LHCN-M2 (cell line): Measurements from ENCODE around the gene OSCP1. TPM values are rescaled to one million over a fixed set of nuclear protein-coding genes. Genes with fewer than 3 reads are reported as not detected.
A peak's percentile ranks its signal among the peaks of the same experiment; 100 is the strongest.

Experiments
- DNase-seq: peaks from one replicate; pipeline ENCODE4 v3.0.0-alpha.2; 2012; ENCODE audit warnings: low read depth
- total RNA-seq: library from RNA; depleted of rRNA; stranded (reverse); fragments of >200 nt; gene quantifications from 2 replicates; pipeline ENCODE4 v1.2.3, GENCODE V29; 2014

OSCP1 gene
- total RNA-seq, 1 experiment from 2014 or later, result 7.1 TPM

DNA sequence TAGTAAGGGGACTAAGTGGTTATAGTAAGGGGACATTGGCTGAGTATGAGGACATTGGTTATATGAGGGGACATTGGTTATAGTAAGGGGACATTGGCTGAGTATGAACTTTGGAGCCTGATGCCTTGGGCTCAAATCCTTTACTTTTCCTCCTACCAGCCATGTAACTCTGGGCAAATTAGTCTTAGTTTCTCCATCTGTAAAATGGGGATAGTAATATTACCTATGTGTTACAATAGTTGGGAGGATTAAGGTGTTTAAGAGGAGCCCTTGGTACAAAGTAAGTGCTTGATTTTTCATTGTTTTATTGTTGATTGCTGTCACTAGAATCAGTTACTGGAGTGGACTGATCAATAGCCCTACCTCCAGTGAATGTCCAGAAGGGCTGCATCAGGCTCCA lies 2.8 kb downstream of the OSCP1 start:
- DNase-seq, result no peak

DNA sequence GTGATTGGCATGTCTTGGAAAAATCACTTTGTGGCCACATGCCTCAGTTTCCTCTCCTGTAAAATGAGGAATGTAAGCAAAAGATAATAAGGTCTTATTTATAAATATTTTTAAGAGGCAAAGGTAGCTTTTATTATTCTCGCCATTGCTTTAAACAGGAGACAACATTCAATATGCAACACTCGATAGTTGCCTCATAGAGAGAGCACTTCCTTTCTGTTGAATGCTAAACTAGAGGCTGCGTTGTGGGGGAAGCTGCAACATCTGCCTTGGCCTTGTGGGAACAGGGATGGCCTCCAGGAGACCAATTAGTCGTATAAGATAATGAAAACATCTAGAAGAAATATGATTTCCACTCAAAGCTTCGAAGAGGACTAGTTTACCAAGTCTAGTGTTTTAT lies 3.5 kb downstream of the OSCP1 start:
- no peak for DNase-seq

DNA sequence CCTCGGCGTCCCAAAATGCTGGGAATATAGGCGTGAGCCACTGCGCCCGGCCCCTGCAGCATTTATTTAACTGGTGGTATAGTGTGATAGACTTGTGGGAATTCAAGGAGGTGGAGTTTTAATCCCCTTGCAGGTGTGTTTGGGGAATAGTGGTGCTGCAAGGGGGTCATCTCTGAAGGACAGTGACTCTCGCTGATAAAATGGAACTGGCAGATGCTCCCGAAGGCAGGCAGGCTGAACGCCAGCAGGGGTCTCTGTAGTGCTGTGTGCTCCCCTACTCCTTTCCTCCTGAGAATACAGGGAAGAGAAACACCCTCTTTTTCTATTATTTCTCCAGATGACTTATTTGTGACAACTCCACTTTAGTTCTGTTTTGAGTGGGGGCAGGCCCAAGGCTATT lies 4.0 kb downstream of the OSCP1 start:
- DNase-seq, result peak; percentile 9

DNA sequence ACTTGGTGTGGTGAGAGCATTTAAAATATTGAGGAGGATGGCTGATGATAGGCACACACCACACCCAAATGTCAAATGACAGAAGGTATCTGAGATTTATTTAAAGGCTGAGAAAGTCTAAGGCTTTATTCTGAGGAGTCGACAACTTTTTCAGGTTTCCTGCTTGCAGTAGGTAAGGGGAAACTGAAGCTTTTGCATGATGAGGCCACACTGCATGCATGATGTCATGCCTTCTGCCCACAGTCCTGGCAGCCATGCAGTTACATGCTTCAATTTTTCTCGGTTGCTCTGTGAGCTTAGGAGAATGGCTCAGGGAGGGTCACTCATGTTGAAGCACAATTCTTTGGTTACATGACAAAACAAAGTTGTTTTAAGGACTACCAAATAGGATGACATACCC lies 7.0 kb downstream of the OSCP1 start:
- no peak for DNase-seq

DNA sequence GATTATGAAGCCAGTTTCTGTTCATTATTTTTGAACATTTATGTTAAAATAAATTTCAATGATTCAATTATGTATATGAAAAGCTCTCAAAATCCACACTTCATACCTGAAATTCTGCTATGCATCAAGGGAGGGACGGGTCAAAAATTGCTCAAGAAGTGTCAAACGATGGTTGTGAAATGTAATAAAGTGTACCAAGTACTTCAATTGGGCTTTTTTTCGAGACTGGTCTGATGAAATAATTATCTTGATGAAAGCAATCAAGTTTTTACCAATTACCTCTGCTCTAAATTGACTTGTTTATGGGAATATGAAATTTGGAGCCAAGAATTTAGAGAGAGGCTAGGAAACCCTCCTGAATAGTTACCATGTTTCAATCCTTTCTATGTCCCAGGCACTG lies 7.9 kb downstream of the OSCP1 start:
- DNase-seq, result no peak

DNA sequence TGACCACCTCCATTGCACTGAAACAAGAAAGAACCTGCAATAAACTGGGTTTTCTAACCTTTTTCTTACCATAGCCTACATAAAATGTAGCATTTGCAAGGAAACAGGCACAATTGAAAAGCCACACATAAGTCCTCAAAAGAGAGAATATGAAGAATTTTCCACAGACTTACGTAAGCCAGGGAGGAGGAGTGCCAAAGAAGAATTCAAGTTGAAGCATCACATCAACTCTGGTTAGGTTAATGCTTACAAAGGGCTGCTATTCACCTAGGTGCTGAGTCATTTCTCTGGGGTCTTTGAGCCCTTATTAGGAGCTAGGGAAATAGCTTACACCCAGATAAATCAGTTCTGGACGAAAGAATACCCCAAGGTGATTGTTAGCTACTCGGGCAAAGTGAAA lies 9.6 kb downstream of the OSCP1 start:
- DNase-seq, result no peak

DNA sequence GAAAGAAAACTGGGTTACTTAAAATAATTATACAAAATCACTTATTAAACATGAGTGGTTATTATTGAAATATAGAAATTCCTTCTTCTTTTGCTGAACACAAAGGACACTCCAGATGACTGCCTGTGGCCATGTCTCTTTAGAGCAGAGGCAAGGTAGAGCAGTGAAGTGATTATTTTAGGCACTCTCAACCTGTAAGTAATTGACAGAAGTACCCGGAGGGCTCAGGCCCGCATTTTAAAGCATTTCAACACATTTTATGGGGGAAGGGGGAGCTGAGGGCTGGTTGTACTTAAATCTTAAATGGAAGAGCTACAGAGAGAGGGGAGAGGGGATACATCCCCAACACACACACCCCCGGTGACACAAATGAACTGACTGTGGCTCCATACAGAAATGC lies 10.2 kb downstream of the OSCP1 start:
- no peak for DNase-seq

DNA sequence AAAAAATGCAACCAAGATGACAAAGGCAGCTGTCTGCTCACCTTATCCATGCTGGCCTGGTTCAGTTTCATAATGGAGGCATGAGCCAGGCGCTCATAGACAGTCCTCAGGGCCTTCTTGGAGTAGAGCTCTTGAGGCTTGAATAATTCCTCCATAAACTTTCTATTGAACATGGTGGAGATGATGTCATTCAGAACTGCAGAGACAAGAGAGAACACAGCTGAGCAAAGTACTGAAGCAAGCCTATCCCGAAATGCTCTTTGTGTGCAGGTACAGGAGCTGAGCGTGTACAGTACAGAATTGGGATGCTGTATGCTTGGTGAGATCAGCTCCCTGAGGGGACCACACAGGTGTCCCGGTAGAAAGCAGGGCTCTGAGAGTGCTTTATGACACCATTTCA lies 11.5 kb downstream of the OSCP1 start:
- no peak for DNase-seq

DNA sequence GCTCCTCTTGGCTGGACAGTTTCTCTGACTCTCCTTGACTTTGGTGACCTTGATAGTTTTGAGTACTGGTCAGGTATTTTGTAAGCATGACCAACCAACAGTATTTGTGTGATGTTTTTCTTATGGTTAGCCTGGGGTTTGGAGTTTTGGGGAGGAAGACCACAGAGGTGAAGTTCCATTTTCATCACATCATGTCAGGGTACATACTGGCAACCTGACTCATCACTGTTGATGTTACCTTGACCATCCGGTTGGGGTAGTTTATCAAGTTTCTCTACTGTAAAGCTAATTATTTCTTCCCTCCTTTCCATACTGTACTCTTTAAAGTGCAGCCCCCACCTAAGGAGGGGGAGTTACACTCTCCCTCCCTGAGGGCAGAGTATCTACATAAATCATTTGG lies 13.4 kb downstream of the OSCP1 start:
- no peak for DNase-seq

DNA sequence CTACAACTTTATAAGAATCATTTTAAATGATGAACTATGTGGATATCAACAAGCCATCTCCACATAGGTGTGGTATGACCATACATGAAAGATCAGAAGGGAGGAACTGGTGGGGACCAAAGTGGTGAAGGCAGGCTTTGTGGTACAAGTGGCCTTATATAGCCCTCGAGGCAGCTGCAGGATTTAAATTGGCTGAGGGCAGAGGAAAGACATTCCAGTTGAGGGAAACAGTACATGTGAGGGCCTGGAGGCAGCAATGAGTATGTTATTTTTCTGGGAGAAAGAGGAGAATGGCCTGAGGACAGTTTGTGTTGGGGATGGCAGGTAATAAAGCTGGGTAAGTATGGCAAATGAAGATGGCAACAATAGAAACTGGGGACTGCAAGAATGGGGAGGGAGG lies 17.1 kb downstream of the OSCP1 start:
- DNase-seq, result no peak

DNA sequence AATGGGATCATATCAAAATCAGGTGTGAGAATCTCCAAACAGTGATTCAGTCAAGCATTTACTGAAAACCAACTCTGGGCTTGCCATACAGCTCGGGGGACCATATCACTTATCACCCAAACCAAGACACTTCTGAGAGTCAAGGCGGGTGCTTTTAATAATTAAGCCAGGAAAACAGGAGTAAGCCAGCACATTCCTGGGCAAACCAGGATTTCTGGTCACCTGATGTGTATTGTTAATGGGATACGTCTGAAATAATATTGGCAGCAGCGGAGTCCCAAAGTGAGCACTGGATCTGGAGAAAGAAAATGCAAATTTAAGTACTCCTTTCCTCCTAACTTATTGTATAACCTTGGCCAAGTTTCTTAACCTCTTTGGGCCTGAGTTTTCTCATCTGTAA lies 17.6 kb downstream of the OSCP1 start:
- DNase-seq, result no peak

DNA sequence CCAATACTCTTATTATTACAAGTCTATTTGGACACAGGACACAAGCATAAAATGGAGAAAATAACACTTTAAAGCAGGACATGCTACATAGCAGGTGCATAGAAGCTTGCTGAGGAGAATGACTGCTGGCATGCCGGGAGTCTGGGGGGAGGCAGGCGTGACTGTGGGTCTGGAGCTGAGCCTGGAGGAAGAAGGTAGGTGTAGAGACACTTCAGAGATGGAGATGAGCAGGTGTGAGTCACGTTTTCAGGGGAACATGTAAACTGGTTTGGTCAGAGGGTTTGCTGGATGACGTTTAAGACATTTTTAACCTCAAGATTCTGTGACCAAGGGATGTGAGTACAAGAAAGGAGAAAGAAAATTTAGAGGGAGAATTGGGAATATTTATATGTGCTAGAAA lies 24.5 kb downstream of the OSCP1 start:
- DNase-seq, result peak; percentile 11

DNA sequence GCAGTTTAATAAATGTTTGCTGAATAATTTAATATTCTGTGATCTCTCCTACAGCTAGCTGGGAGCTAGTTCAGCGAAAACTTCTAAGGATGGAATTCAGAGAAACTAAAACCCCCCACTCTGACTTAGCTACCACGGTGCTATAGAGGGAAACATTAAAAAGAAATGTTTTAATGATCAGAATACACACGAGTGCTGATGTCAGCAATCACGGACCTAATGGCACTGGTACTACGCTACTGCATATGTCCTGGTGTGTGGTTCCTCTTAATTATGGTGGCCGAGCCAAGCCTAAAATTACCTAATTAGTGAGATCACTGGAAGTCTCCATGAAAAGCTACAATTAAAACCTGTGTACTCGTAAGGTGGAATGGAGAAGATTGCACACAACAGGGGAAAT lies 28.6 kb downstream of the OSCP1 start:
- no peak for DNase-seq

DNA sequence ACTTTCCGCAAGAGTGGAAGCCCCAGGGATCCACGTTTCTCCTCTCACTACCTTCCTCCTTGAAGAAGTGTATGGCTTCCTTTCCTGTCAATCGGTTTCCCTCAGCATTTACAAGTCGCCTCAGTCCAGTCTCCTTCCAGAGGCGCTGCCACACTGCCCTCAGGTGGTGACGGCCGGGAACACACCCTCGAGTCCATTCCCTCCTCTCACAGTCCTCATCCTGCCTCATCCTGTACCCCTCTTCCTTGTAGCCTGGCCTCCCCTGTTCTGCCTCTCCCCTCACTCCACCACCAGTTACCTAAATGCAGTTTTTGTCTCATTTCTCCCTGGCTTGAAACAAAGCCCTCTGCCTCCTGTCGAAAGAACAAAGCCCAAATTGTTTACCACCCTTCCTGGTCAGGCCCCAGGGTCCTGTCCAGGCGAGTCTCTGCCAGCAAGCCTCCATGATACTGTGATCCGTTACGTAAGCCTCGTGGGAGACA lies 29.4 kb downstream of the OSCP1 start:
- DNase-seq, result peak; percentile 72

DNA sequence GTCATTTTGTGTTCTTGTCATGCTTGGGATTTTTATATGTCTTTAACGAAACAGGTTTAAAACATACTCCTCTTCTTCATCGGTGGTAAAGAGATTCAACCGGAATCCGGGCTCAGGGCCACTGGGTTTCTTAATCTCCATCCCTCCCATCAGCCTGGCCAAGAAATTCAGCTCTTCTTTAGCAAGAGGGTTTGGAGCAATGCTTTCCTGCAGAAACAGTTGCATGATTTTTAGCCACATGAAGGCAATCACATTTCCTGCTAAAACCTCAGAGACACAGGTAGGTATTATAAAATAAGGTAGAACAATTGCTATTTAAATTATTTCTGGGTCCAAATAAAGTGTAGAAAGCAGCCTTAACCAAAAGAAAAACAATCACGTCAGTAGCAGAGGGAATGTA lies 29.8 kb downstream of the OSCP1 start:
- DNase-seq, result no peak

DNA sequence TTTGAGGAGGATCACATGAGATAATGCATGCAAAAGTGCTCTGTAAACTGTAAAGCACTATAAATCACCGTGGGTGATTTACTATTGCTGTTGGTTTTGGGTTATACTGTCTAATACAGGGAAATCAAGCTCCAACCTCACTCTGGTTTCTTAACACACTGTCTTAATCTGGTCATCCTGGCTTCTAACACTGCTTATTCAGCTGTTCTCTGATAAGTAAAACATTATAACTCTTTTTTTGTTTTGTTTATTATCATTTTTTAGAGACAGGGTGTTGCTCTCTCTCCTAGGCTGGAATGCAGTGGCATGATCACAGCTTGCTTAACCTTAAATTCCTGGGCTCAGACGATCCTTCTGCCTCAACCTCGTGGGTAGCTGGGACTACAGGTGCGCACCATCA lies 30.7 kb downstream of the OSCP1 start:
- DNase-seq, result peak; percentile 40

DNA sequence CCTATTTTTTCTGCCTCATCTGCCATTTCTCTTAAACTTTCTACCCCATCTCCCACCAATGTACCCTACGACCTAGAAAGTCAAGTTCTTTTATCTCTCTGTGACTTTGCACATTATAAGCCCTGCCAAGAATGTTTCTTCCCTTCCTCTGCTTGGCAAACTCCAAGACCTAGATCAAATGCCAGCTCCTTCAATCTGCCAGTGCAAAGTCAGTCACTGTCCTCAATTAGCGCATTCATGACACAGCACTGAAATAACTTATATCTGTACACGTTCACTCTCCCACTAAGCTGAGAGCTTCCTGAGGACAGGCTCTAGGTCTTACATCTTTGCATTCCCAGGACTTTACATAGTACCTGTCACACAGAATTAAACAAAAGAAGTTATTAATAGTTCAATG lies 31.1 kb downstream of the OSCP1 start:
- DNase-seq, result no peak

DNA sequence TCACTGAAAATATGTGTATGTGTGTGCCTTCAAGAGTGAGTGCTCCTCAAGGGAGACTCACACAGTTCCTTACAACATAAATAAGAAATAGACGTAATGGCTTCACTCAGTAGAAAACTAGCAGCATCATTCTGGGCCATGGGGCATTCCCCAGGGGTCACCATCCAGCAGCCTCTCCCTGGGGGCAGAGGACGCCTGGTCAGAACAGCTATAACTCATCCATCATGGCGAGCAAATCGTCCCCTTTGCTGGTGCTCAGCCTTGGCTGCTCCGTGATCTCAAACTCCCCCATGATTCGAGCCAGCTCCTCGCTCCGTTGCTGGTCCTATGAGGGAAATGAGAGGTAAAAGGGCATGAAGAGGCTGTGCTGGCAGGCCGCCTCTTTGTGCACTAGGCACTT lies 32.3 kb downstream of the OSCP1 start:
- DNase-seq, result no peak

DNA sequence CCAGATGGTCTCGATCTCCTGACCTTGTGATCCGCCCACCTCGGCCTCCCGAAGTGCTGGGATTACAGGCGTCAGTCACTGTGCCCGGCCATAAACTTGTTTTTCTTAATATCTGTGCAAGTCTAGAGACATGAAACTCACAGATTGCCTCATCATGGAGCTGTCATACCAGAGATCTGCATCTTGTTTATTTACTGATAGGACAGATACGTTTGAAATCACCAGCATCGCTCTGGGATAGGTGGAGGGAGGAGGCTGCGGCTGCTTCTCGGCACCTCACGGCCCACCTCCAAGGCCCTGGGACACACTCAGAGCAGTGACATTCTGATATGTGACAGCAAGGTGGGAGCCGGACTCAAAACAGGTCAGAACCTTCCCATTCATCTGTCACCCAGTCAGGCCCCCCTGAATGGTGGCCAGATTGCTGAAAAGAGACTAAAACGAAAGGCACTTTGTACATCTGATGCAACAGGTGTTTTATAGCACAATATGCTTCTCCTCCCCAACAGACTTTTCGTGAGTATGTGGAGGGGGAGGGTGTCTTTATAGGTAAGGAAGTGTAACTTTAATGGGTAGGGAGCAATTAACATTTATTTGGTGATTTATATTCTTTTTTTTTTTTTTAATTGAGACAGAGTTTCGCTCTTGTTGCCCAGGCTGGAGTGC lies 34.5 kb downstream of the OSCP1 start:
- no peak for DNase-seq

DNA sequence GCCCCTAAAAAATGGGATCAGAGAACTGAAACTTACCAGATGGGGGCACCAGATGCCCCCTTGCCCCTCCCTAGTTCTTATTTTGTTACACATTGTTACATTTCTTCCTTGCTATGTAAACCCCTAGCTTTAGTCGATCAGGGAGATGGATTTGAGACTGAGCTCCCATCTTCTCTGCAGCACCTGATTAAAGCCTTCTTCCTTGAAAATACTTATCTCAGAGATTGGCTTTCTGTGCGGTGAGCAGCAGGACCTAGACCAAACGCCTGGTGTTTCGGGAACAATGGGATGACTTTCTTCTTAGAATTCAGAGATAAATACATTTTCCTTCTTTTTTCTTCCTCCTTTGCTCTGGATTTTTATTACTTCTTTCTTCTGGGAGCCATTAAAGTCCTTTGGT lies 35.9 kb downstream of the OSCP1 start:
- no peak for DNase-seq

DNA sequence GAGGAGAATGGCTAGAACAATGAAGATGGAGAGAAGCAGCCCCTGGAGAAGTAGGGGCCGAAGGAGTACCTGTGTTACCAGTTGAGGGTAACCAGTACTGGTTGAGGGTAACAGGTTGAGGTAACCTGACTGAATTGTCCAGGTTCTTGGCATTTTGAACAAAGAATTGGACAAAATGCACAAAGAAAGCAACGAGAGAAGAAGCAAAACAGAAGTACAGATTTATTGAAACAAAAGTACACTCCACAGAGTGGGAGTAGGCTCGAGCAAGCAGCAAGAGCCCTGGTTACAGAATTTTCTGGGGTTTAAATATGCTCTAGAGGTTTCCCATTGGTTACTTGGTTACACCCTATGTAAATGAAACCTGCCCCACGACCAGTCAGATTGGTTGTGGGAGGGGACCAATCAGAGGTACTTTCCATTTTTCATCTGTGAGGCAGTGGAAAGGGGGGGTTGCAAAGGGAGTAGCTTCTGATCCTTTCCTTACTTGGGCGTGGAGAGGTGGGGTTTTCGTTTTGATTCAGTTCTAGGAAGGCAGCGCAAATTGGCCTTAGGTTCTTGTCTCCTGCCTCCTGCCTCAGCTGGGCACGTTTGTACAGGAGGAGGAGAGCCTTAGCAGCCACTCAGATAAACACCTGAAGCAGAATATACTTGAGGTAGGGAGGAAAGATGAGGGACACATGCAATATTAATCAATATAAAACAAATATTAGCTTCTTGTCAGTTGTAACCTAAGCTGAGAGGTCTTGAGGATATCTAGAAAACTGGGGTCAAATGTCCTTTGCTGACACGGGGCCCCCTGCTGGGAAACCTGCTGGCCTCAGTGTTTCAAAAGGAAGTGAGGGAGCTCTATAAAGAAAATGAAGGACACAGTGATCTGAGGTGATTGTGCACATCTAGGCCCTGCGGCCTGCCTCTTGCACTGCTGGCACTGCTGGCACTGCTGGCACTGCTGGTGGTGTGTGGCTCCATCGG lies 38.3 kb downstream of the OSCP1 start:
- no peak for DNase-seq

DNA sequence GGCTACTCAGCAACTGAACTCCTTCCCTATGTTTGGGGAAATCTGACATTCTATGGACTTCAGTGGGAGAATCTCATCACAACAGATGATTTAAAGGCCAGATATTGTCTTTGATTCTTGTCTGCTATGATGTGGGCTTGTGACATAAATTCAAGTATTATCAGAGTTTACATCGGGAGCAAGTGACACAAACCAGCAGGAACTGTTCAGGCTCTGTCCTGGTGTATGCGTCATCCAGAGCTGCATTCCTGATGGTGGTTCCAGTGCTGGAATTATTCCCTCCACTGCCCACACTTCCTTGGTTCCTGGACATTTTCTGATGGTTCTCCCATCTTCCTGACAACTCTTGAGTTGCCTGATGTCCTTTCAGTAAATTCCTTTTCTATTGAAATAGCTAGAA lies 41.8 kb downstream of the OSCP1 start:
- DNase-seq, result peak; percentile 55

DNA sequence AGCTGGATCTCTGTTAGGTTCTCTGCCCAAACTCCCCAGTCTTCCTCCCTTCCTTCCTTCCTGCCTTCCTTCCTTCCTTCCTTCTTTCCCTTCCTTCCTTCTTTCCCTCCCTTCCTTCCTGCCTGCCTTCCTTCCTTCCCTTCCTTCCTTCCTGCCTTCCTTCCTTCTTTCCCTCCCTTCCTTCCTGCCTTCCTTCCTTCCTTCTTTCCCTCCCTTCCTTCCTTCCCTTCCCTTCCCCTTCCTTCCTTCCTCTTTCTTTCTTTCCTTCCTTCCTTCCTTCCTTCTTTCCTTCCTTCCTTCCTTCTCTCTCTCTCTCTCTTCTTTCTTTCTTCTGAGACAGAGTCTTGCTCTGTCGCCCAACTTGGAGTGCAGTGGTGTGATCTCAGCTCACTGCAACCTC lies 43.8 kb downstream of the OSCP1 start:
- no peak for DNase-seq
